K562 (cell line): ENCODE data around the gene MAGI2.

ENCODE experiments used
- ATF2 ChIP-seq: sonication (generic); formaldehyde crosslinking; IDR thresholded peaks from 2 replicates; pipeline ENCODE4 v1.8.1; 2022; ENCODE audit warnings: missing genetic modification reagents
- E2F5 ChIP-seq: sonication (generic); formaldehyde crosslinking; IDR thresholded peaks from 2 replicates; pipeline ENCODE4 v1.8.0; 2022; ENCODE audit warnings: mild to moderate bottlenecking, missing genetic modification reagents
- EHMT2 ChIP-seq: fragments of 450-650 bp; IDR thresholded peaks from 2 replicates; pipeline ENCODE4 v1.6.1; 2018; ENCODE audit warnings: antibody characterized with exemption
- KLF13 ChIP-seq: fragments of 450-650 bp; IDR thresholded peaks from 2 replicates; pipeline ENCODE4 v1.6.1; 2016; ENCODE audit warnings: missing genetic modification characterization, low read depth, mild to moderate bottlenecking, missing compliant biosample characterization, moderate library complexity, borderline replicate concordance
- KLF6 ChIP-seq: fragments of 250-450 bp; sonication (Bioruptor Pico); IDR thresholded peaks from 2 replicates; pipeline ENCODE4 v1.4.0; 2020; ENCODE audit warnings: mild to moderate bottlenecking, moderate library complexity, borderline replicate concordance
- POLR2A ChIP-seq: fragments of 450-650 bp; conservative IDR thresholded peaks from 2 replicates; pipeline ENCODE4 v1.6.1; 2016
- SMC3 ChIP-seq: conservative IDR thresholded peaks from 2 replicates; pipeline ENCODE4 v1.6.1; 2011; ENCODE audit warnings: low read depth, low read length, improper control_type of control experiment; ENCODE audit not compliant: insufficient read depth
- THRAP3 ChIP-seq: fragments of 450-650 bp; IDR thresholded peaks from 2 replicates; pipeline ENCODE4 v1.6.1; 2016; ENCODE audit warnings: mild to moderate bottlenecking, inconsistent platforms, borderline replicate concordance

- TF ChIP-seq SMC3 (no peak), KLF6 (CRISPR knock-in tag) (no peak), KLF13 (tag) (no peak), E2F5 (CRISPR knock-in tag) (no peak), EHMT2 (no peak), ATF2 (no peak), THRAP3 (no peak), POLR2A (no peak)
These were observed 1015.0 kb downstream of the MAGI2 start for GRCh38 chr7:78438433-78438832.
